Ovary (tissue), 9 donors: ENCODE results near the gene TBX19. TPM values are rescaled to one million over a fixed set of nuclear protein-coding genes. Genes with fewer than 3 reads are reported as not detected.

Experiments used
- DNase-seq, 5 donors: peaks; one replicate each; pipeline ENCODE4 v3.0.0-alpha.2; 2019 to 2020
- H3K27ac ChIP-seq, 2 donors: fragments of 200-600 bp; one replicate each; pipeline versions ENCODE4 v1.5.1 to v1.8.0; 2019 to 2022
- H3K27me3 ChIP-seq: fragments of 200-600 bp; one replicate; pipeline ENCODE4 v1.8.0; 2022
- H3K36me3 ChIP-seq: fragments of 200-600 bp; sonication (generic); one replicate; pipeline ENCODE4 v1.5.1; 2019
- H3K4me1 ChIP-seq: one replicate; pipeline ENCODE4 v1.8.1; 2013; ENCODE audit warnings: mild to moderate bottlenecking, moderate library complexity; ENCODE audit not compliant: insufficient read depth
- H3K4me3 ChIP-seq: fragments of 200-600 bp; sonication (generic); one replicate; pipeline ENCODE4 v1.5.1; 2017
- H3K9me3 ChIP-seq, 2 donors: fragments of 200-600 bp in 1 of 2; sonication (generic) in 1 of 2; one replicate each; pipeline versions ENCODE4 v1.5.1 to v1.8.1; 2013 to 2019; ENCODE audit warnings: mild to moderate bottlenecking in 1 of 2, moderate library complexity in 1 of 2
- CTCF ChIP-seq, 3 donors: fragments of 450-650 bp in 2 of 3; fragments of 200-600 bp in 1 of 3; IDR thresholded peaks; one replicate each; pipeline versions ENCODE4 v1.5.1 to v1.8.0; 2016 to 2022; ENCODE audit warnings: antibody characterized with exemption in 3 of 3, mild to moderate bottlenecking in 1 of 3
- EP300 ChIP-seq: sonication (generic); formaldehyde crosslinking; IDR thresholded peaks from one replicate; pipeline ENCODE4 v1.6.1; 2017; ENCODE audit warnings: antibody characterized with exemption
- POLR2A ChIP-seq: fragments of 450-650 bp; IDR thresholded peaks from one replicate; pipeline ENCODE4 v1.6.1; 2017; ENCODE audit warnings: antibody characterized with exemption, mild to moderate bottlenecking, moderate library complexity
- WGBS, 3 donors: extraction: QIAGEN DNeasy Blood & Tissue Kit in 1 of 3; methylation state at CpG; one replicate each; pipeline versions ENCODE4 v1.1.5 to v1.1.7; 2013 to 2017; 5-methylcytosine and 5-hydroxymethylcytosine counted together
- intact Hi-C, 4 donors: fragments of 100-400 bp; cut with DNase I; formaldehyde crosslinking; loops; one replicate each; pipeline versions ENCODE4 v1.11.0 to v1.15.1; 2022 to 2023
- polyA plus RNA-seq, 2 donors: library from polyadenylated mRNA; stranded (reverse); fragments of 200-250 nt in 1 of 2; fragments of 350-450 nt in 1 of 2; fragmentation: Illumina TruSeq in 1 of 2; extraction: RNeasy Lipid Tissue Mini Kit (QIAGEN cat#74804) in 1 of 2; gene quantifications; one replicate each; pipeline ENCODE4 v1.2.3, GENCODE V29; 2013 to 2014
- total RNA-seq, 7 donors: library from RNA; depleted of rRNA in 2 of 7; stranded (reverse); fragments of >200 nt in 2 of 7; fragmentation: NEBNext Ultra II Directional in 3 of 7; extraction: Animal tissue kit (Norgen Biotek cat#: 25700) in 3 of 7; gene quantifications; one replicate each; pipeline versions ENCODE4 v1.1.0 to v1.2.4, GENCODE V29; 2016 to 2023
- donor health status: DM: no; HTN: no; CAD: no; lungs with moderate emphysema.
- donor health status: DM: no; HTN: no; CAD: no.
- donor health status: Bipolar disorder and iron deficiency.
- donor health status: DM: yes; HTN: yes; CAD: no.
- donor health status: DM: no; HTN: no; CAD: no.
- donor health status: DM: yes; HTN: yes; CAD: no.

Gene TBX19
- total and polyA plus RNA-seq, 9 donors, result 0.92 to 4.1 (median 3.7) TPM

GRCh38 chr1:168288311-168289052, 7.8 kb downstream of the TBX19 start:
- WGBS, 3 donors, result 85 to 94% (median 91%) methylated on average over 3 of the region's 3 CpGs
- intact Hi-C loops, result no loop called here

DNA sequence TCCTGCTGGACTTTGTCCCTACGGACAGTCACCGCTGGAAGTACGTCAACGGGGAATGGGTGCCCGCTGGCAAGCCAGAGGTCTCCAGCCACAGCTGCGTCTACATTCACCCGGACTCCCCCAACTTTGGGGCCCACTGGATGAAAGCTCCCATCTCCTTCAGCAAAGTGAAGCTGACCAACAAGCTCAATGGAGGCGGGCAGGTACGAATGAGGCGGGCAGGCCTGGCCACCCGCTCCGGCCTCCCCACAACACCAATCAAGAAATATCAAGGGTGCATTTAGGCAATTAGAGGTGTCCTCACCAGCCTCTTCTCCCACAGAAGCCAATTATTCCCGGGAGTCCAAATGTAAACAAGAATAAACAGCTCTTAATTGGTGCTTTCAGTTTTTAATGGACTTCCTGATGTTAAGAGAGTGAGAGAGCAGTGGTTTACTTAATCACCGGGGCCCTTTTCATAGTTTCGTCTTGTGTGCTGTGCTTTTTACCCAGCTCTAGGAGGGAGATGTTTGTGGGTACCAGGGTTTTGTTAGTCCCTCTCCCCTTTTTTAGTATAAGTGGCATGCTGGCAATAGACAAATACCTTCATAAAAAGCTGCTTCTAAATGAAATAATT, 10.7 kb downstream of the TBX19 start:
- H3K4me1 ChIP-seq, result peaks cover 4% of the 10 kb centered on the region
- TF ChIP-seq CTCF (IDR thresholded peaks at IDR 0.05) (no peak), EP300 (no peak), POLR2A (no peak)
- no peak for DNase-seq
- H3K9me3 ChIP-seq, result no peaks in the 10 kb centered on the region
- no peaks in the 10 kb centered on the region for H3K36me3 ChIP-seq
- no peak overlapping the region for H3K4me3 ChIP-seq
- H3K27ac ChIP-seq, result no peak overlapping the region
- WGBS, 3 donors, result 88 to 90% (median 90%) methylated on average over 15 of the region's 15 CpGs
- intact Hi-C loops, result no loop called here
- H3K27me3 ChIP-seq, result no peaks in the 10 kb centered on the region

More at GRCh38 chr1:168288311-168289052, 7.8 kb downstream of the TBX19 start:
- TF ChIP-seq POLR2A, result no peak
- no peak for TF ChIP-seq EP300
- no peak for TF ChIP-seq CTCF (IDR thresholded peaks at IDR 0.05)
- Histone ChIP-seq H3K4me3 (no peak overlapping the region), H3K27me3 (no peaks in the 10 kb centered on the region), H3K4me1 (peaks cover 4% of the 10 kb centered on the region), H3K36me3 (no peaks in the 10 kb centered on the region), H3K27ac (no peak overlapping the region), H3K9me3 (no peaks in the 10 kb centered on the region)
- DNase-seq, result no peak

DNA sequence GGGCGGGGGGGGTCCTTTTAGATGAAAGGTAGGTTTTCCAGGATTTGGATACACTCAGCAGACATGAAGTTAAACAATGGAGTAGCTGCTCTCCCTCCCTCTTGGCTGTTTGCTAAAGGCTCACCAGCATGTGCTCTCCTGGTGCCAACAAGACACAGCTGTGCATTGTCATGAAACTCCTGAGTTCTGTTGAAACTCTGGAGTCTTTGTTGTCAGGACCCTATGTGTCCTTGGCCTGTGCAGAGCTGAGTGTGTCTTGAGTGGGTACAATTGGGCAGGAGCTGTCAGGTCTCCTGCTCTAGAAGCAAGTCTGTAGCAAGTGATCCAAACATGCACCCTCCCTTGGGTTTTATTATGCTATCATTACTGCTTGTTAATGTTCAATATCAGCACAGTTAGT, 12.7 kb downstream of the TBX19 start:
- Histone ChIP-seq H3K36me3 (no peaks in the 10 kb centered on the region), H3K9me3 (no peaks in the 10 kb centered on the region), H3K4me1 (peaks cover 4% of the 10 kb centered on the region), H3K4me3 (no peak overlapping the region), H3K27ac (no peak overlapping the region), H3K27me3 (no peaks in the 10 kb centered on the region)
- WGBS, 3 donors, result 60 to 74% (median 65%) methylated on average over 1 of the region's 1 CpG
- TF ChIP-seq EP300 (no peak), POLR2A (no peak), CTCF (IDR thresholded peaks at IDR 0.05) (no peak)
- intact Hi-C loops, result no loop called here
- no peak for DNase-seq

DNA sequence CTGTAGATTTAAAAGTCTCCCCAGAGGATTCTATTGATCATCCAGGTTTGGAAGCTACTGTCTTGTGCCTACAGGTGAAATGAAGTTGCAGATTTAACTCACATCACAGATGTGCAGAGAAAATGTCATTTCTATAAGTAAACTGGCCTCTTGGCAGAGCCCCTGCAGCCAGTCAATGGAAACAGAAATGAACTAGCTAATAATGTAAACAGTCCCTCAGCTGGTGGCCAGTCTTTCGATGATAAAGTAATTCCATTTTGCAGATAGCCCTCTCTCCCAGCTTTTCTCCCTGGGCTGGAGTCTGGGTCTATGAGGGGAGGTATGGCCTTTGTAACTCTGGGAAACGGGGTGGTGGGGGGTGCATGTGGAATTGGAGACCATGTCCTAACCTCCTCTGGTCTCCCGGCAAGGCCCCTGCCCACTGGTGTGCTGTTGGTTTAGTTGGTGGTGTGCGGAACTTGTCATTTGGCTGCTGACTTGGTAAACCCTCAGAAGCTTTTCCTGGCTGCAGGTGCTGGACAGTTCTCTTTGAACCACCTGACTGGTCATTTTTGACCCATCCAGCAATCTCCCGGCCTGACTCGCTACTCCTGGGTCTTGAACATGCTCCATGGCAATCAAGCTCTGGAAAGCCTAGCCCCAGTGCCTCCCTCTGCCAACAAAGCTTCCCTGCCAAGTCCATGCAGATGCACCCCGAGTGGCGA, 14.9 kb downstream of the TBX19 start:
- intact Hi-C loops, result no loop called here
- H3K9me3 ChIP-seq, result no peaks in the 10 kb centered on the region
- no peak overlapping the region for H3K27ac ChIP-seq
- H3K4me3 ChIP-seq, result no peak overlapping the region
- no peaks in the 10 kb centered on the region for H3K27me3 ChIP-seq
- TF ChIP-seq CTCF (IDR thresholded peaks at IDR 0.05) (no peak), EP300 (no peak), POLR2A (no peak)
- H3K4me1 ChIP-seq, result peaks cover 4% of the 10 kb centered on the region
- WGBS, 3 donors, result 84 to 90% (median 85%) methylated on average over 8 of the region's 8 CpGs
- H3K36me3 ChIP-seq, result no peaks in the 10 kb centered on the region
- DNase-seq, result no peak
